Stimulated activated CD8-positive, alpha-beta memory T cell treated with anti-CD3 and anti-CD28 coated beads, Interleukin-2, amount 100 ng/mL, for 48 hours (primary cell): ENCODE results near the gene OBSCN.

Source experiments
- DNase-seq, 2 donors: peaks; one replicate each; pipeline ENCODE4 v3.0.0-alpha.2; 2020; ENCODE audit warnings: low read depth in 2 of 2

Gene OBSCN

GRCh38 chr1:228401782-228402640, 194.2 kb downstream of the OBSCN start:
- no peak for DNase-seq

DNA sequence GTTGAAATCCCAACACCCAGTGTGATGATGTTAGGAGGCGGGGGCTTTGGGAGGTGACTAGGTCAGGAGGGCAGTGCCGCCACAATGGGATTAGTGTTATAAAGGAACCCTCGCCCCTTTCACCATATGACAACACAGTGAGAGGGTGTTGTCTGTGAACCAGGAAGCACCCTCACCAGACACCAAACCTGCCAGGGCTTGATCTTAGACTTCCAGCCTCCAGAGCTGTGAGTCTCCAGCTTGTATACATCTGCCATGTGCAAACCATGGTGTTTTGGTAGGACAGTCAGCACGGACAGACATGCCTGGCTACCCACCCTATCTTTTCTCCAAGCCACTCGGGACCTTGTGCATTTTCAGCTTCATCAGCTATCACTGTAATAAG, 194.8 kb downstream of the OBSCN start:
- DNase-seq: no peak

- DNase-seq: no peak
These were observed 195.4 kb downstream of the OBSCN start for GRCh38 chr1:228403231-228403631.

DNA sequence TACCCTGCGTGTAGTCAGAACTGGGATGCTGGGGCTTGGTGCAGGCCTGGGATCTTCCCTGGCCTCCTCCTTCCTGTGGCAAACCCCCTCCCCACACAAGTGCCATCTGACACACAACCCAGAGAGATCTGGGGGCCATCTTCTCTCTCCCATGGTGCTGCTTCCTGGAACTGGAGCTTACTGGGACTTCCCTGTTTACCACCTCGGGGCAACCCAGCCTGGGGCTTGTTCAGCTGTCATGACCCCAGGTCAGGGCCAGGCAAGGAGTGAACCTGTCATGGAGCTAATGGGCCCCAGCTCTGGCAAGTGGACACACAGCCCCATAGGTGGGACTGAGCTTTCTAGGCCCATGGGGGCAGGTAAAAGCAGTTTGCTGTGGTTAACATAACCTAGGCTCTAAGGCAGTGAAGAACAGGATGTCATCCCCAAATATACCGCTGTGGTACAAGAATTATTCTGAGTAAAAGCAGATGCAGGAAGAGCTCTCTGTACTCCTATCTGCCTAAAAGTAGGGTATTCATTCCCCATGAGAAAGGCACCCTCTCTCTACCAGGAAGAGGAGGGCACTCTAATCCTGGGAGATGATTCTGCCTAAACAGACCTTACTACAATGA, 196.4 kb downstream of the OBSCN start:
- DNase-seq: no peak

DNA sequence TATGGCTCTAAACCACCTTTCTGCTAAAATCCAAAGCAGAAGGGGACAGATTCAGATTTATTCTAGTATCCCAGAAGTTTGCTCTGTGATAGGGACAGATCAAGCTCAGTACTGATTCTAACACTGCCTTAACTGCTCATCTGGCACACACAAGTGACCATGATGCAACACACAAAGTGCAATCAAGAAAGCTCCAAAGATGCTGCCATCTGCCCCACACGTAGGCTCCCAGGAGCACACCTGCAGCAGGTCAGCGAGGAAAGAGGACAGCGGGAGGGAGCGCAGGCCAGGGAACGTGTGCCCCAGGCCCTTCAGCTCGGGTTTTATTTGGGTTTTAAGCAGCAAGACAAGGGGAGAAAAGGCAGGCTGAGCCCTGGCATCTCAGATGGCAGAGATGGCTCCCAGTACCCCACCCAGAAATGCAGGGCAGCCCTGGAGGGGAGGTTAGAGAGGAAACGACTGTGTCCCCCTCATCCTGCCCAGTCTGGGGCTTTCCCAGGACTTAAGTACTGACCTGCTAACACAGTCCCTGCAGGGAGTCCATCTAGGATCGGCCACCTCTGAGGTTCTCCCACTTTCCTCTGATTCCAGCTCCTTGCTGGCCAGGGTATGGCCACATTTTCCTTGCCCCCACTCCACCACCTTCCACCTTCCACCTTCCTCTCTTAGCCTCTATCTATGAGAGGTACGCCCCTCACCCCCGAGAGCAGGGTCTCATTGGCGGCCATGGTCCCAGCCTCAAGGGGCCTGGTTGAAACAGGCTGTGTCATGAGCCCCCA, 197.5 kb downstream of the OBSCN start:
- no peak for DNase-seq

DNA sequence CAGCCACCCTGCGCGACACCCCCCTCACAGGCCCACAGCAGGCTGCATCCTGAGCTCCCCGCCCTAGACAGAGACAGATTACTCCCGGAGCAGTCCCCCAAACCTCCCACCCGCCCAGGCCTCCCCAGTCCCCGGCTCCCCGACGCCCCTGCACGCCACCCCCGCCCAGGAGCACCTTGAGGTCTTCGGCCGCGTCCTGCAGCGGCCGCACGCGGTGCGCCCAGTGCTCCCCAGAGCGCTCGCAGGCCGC, 198.1 kb downstream of the OBSCN start:
- DNase-seq: no peak

DNA sequence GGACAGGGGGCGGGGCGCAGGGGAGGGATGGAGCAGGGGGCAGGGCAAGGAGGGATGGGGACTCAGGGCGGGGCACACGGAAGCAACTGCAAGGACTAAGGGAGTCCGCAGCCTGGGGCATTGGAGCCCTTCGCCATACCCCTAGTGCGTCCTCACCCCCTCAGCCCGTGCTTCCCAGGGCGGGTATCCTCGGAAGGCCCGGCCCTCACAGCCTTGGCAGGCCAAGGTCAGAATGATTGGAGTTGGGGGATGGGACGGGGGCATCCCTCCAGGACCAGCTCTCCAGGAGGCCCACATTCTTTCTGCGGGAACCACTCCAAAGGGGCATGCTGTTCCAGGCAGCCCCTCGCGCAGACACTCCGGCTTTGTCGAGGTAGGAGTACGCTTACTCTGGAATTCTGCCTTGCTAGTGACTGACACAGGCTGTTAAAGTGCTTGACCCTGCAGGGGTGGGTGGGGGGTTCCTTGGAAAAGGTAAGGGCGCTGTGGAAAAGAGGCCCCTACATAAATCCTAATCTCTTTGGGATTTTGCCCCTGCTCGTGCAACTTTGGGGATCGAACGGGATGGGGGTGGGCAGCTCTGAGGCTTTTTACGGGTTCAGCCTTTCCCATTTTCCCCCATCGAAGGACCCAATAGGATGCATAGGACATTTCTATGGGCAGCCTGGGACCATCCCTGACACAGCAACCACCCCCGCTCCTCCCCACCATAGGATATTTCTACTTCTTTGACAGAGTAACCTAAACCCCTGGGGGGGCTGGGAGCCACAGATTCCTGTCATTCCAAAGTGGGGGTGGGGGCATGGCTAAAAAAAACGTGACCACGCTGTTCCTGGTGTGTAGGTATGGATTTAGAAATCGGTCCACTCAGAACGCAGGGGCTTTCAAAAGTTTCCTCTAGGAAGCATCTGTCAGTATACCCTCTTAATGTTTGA, 199.5 kb downstream of the OBSCN start:
- DNase-seq: no peak

DNA sequence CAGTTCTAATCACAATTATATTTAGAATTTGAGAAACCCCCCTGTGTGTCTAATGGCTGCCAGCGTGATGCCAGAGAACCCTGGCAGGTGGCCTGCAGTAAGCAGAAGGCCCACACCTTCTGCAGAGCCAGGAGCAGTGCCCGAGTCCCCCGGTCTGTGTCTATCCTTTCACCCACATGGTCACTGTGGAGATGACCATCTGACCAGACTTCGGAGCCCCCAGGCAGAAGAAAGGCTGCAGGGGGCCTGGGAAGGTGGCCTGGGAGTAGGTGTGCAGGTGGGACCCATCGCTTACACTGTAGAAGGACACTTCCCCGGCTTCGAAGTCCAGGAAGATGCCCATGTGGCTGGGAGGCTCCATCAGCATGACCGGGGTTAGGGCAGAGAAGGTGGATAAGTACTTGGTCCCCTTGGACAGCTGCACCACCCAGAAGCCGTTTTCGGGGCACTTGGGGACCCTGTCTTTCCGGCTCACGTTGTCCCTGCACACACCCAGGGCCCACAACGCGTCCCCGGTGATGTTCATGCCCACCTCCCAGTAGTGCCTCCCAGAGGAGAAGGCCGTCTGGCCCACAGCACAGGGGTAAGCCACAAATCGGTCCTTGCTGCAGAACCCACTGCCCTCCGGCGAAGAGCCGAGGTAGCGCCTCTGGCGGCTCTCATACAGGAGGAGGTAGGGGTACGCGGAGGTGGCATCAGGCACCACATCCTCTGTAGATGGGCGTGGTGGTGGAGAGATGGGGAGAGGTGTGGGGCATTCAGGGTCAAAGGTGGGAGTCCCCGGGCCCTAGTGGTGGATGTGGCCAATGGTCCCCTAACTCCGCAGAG, 200.4 kb downstream of the OBSCN start:
- DNase-seq: no peak

DNA sequence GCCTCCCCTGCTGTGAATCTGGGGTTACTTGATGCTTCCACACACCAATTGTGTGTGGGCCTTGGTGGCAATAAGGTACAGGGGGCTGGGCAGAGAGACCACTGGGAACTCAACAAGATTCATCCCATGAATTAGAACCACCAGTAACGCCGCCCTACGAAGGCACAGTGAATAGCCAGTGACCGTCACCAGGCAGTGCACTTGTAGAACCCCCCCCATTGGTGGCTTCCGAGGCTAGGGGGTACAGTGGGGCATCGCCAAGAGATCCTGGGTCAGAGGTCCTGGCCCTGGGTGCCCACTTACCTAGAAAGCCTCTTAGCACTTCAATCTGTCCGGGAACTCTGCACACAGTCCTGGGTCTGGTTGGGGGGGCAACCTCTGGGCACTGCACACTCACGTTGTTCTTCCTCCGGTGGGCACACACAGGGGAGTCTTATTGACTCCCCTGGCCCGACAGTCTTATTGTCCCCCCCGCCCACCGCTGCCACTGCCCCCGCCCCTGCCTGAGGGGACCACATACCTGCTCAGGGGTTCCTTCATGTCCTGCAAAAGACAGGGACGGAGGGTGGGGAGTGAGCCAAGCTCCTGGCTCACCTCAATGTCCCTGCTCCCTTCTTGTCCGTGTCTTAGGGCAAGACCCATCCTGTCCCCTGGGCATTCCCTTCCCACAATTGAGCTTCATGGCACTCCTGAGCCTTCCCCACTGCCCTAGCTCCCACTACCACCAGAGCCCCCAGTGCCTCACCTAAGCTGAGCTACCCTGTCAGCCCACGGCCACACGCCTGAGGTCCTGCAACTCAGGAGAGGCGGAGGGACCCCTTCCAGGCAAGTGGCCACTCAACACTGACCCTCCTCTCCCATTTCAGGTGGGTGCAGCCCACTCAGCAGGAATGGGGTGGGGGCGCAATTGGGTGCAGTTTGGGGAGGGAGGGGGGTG, 201.3 kb downstream of the OBSCN start:
- DNase-seq: no peak

DNA sequence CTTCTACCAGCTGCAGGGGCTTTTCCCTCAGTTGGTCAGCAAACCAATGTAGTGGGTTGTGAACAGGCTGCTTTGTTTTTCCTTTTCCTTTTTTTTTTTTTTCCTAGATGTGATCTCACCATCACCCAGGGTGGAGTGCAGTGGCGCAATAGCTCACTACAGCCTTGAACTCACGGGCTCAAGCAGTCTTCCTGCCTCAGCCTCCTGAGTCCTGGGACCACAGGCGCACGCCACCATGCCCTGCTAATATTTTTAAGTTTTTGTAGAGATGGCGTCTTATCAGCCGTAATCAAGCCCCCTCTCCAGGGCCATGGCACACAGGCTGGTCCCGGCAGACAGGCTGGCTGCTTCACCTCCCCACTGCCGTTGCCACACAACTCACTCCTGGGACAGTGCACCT, 202.2 kb downstream of the OBSCN start:
- DNase-seq: no peak

DNA sequence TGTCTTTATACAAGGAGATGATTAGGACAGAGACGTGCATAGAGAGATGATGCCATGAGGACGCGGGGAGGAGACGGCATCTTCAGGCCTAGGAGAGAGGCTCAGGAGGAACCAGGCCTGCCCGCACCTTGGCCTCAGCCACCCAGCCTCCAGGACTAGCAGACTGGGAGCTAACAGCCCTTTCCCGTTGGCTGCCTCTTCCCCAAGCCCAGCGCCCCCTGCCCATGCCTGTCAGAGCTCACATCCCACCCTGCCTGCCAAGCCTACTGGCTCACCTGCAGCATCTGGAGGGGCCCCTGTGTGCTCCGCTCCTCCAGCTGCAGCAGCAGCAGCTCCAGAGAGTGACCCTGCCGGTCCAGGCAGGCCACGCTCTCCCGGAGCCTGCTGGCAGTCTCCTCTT, 202.8 kb downstream of the OBSCN start:
- no peak for DNase-seq

DNA sequence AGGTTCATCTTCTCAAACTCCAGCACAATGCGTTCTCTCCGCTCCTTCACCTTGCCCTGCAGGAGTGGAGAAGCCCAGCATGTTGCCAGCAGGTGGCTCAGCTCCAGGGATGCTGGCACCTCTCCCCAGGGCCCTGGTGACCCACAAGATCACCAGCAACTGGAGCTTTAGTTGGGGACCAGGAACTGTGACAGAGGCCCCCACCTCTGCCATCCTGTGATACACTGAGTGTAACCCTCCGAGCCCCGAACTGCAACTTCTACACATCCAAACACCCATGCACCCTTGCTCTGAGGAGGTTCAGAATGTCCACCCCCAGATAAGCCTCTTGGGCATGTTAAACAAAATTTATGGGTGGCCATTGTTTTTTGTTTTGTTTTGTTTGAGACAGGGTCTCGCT, 203.3 kb downstream of the OBSCN start:
- DNase-seq: no peak

- no peak for DNase-seq
These were observed 203.9 kb downstream of the OBSCN start for GRCh38 chr1:228411548-228412430.

- DNase-seq: no peak
These were observed 205.6 kb downstream of the OBSCN start for GRCh38 chr1:228413241-228414010.

- no peak for DNase-seq
These were observed 206.8 kb downstream of the OBSCN start for GRCh38 chr1:228414511-228415211.

- no peak for DNase-seq
These were observed 207.4 kb downstream of the OBSCN start for GRCh38 chr1:228415221-228415620.

GRCh38 chr1:228415853-228416216, 208.0 kb downstream of the OBSCN start:
- DNase-seq: no peak
